ENCODE data around the gene H2BW1.

DNA sequence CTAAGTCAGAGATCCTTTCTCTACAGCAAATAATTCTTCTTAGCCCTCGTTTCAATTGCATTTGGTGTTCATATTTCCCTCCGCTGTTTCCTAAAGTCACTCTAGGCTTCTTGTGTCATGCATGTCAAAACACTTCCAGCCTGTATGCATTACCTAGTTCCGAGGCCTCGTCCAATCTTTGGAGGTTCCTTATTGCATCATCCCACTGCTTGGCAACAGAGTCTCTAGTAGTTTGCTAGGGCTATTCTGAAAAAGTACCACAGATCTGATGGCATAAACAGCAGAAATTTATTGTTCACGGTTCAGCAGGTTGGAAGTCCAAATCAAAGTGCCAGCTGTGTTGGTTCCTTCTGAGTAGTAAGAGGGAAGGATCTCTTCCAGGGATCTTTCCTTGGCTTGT, 32.1 kb upstream of the H2BW1 start:
- TF ChIP-seq, protein P1, sequence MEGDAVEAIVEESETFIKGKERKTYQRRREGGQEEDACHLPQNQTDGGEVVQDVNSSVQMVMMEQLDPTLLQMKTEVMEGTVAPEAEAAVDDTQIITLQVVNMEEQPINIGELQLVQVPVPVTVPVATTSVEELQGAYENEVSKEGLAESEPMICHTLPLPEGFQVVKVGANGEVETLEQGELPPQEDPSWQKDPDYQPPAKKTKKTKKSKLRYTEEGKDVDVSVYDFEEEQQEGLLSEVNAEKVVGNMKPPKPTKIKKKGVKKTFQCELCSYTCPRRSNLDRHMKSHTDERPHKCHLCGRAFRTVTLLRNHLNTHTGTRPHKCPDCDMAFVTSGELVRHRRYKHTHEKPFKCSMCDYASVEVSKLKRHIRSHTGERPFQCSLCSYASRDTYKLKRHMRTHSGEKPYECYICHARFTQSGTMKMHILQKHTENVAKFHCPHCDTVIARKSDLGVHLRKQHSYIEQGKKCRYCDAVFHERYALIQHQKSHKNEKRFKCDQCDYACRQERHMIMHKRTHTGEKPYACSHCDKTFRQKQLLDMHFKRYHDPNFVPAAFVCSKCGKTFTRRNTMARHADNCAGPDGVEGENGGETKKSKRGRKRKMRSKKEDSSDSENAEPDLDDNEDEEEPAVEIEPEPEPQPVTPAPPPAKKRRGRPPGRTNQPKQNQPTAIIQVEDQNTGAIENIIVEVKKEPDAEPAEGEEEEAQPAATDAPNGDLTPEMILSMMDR (IDR thresholded peaks at IDR 0.05; ENCODE audit: low read depth, low read length): no peak
- TF ChIP-seq POLR2A (IDR thresholded peaks at IDR 0.05; ENCODE audit: extremely low read depth, insufficient read length): no peak
